HG03135 (cell line): ENCODE data around the gene EXOC4.

Experiments
- ATAC-seq: cut with Tn5 transposase; IDR thresholded peaks from one replicate; pipeline ENCODE4 v1.9.1; 2021; ENCODE audit warnings: mild to moderate bottlenecking, moderate library complexity; ENCODE audit not compliant: unreplicated experiment

The EXOC4 gene

GRCh38 chr7:133662276-133662675 is 409.4 kb downstream of the EXOC4 start:
- no peak for ATAC-seq

GRCh38 chr7:133662830-133663229 is 410.0 kb downstream of the EXOC4 start:
- no peak for ATAC-seq

GRCh38 chr7:133664528-133664927 is 411.6 kb downstream of the EXOC4 start:
- no peak for ATAC-seq

GRCh38 chr7:133668296-133669060 is 415.6 kb downstream of the EXOC4 start:
- no peak for ATAC-seq

- no peak for ATAC-seq
These were observed 416.2 kb downstream of the EXOC4 start for GRCh38 chr7:133669061-133669455.

GRCh38 chr7:133670250-133670649 is 417.4 kb downstream of the EXOC4 start:
- ATAC-seq, result no peak

GRCh38 chr7:133672866-133673265 is 420.0 kb downstream of the EXOC4 start:
- ATAC-seq, result no peak

- ATAC-seq, result no peak
These were observed 421.3 kb downstream of the EXOC4 start for GRCh38 chr7:133674079-133674763.

- ATAC-seq, result no peak
These were observed 422.8 kb downstream of the EXOC4 start for GRCh38 chr7:133675510-133676218.

- no peak for ATAC-seq
These were observed 424.0 kb downstream of the EXOC4 start for GRCh38 chr7:133676805-133677370.

GRCh38 chr7:133678137-133678814 is 425.4 kb downstream of the EXOC4 start:
- ATAC-seq, result no peak

GRCh38 chr7:133679977-133680376 is 427.1 kb downstream of the EXOC4 start:
- ATAC-seq, result no peak

GRCh38 chr7:133681529-133681928 is 428.7 kb downstream of the EXOC4 start:
- no peak for ATAC-seq

- no peak for ATAC-seq
These were observed 429.7 kb downstream of the EXOC4 start for GRCh38 chr7:133682364-133683181.

- ATAC-seq, result no peak
These were observed 430.2 kb downstream of the EXOC4 start for GRCh38 chr7:133683182-133683454.

GRCh38 chr7:133688483-133689239 is 435.8 kb downstream of the EXOC4 start:
- no peak for ATAC-seq

GRCh38 chr7:133690740-133691139 is 437.9 kb downstream of the EXOC4 start:
- no peak for ATAC-seq

- ATAC-seq, result no peak
These were observed 439.1 kb downstream of the EXOC4 start for GRCh38 chr7:133691727-133692610.

GRCh38 chr7:133693281-133693680 is 440.4 kb downstream of the EXOC4 start:
- no peak for ATAC-seq
